A549 treated with DMSO at 1 μM for 4 hours (cell line): ENCODE results near the gene TATDN2. TPM values are rescaled to one million over a fixed set of nuclear protein-coding genes. Genes with fewer than 3 reads are reported as not detected.

ENCODE experiments used
- total RNA-seq: library from RNA; stranded (reverse); fragments of 200-300 nt; extraction: Qiagen RNA extraction; gene quantifications from 5 replicates; pipeline ENCODE4 v1.2.3, GENCODE V29; 2022; ENCODE audit warnings: low read depth

The TATDN2 gene
- total RNA-seq, result 36.0 to 41.5 TPM (median 38.5 TPM) in 5 replicates

DNA sequence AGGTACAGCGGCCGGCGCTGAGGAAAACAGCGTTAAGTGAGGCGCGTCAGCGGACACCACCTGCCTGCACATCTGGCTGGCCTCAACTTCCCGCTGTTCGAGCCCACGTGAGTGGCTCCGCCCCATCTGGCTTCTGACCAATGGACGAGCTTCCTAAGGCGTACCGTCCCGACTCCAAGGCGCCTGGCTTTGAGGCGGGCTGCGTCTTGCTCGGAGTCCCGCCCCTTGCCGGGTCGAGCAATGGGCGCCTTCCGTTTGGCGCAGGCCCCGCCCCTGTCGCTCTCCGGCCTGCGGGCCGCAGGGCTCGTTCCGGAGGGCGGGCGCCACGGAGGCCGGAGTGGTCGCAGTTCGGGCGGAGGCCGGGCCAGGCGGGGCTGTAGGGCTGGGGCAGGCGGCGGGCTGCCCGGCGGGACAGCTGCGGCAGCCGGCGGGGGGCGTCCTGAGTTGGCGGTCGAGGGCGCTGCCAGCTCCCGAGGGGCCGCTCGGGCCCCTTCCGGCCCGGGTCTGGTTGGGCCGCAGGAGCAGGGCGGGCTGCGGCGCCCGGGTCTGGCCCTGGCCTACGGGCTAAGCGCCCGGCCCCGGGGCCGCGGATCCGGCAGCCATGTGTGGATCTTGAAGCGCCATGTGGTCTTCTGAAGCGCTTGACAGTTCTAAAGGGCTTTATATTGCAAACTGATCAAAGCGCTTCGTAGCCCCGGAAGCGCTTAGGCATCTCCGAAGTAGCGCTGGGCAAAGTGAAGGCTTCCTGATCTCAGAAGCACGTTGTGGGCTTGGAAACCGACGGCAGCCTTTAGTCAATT lies at the start of gene TATDN2:
TATDN2 (plus strand) TSS at position 276 of the 800 bp plus-strand sequence. CDS start 742 bp downstream, outside the sequence.

GRCh38 chr3:10292505-10293419 lies 44.5 kb downstream of the TATDN2 start, which contains the start of gene GHRL:
TSS of gene GHRL (minus strand) at chr3:10292947. CDS start at chr3:10290180, 2,767 bp downstream.

Other genes with a start within 250 kb of the TATDN2 start
- gene FANCD2, start 222.0 kb upstream of the TATDN2 start, total RNA-seq, result 16.2 to 21.1 TPM (median 20.9 TPM) in 5 replicates
- gene FANCD2OS, start 140.2 kb upstream of the TATDN2 start, total RNA-seq, result not detected in 5 replicates
- gene BRK1, start 132.8 kb upstream of the TATDN2 start, total RNA-seq, result 169 to 184 TPM (median 179 TPM) in 5 replicates
- 29.6 to 40.2 TPM (median 35.0 TPM) in 5 replicates for gene VHL, start 106.7 kb upstream of the TATDN2 start, total RNA-seq
- gene IRAK2, start 83.5 kb upstream of the TATDN2 start, total RNA-seq, result 21.0 to 30.9 TPM (median 25.8 TPM) in 5 replicates
- 0.45 TPM in 1 of 5 replicates, not detected in the others for gene GHRL, start 44.5 kb downstream of the TATDN2 start, total RNA-seq
- 199 to 219 TPM (median 208 TPM) in 5 replicates for gene SEC13, start 72.7 kb downstream of the TATDN2 start, total RNA-seq